GM23248 (cell line): ENCODE measurements around the gene SRGN.

ENCODE experiments used
- EZH2 ChIP-seq: fragments of 200-600 bp; sonication (generic); IDR thresholded peaks from 2 replicates; pipeline ENCODE4 v1.6.1; 2018; ENCODE audit warnings: antibody characterized with exemption, mild to moderate bottlenecking; ENCODE audit not compliant: insufficient read depth, poor library complexity, severe bottlenecking
- EZH2phosphoT487 ChIP-seq: fragments of 200-600 bp; sonication (generic); IDR thresholded peaks from 2 replicates; pipeline ENCODE4 v1.6.1; 2018; ENCODE audit warnings: antibody characterized with exemption, moderate library complexity, mild to moderate bottlenecking, low read depth; ENCODE audit not compliant: insufficient read depth

DNA sequence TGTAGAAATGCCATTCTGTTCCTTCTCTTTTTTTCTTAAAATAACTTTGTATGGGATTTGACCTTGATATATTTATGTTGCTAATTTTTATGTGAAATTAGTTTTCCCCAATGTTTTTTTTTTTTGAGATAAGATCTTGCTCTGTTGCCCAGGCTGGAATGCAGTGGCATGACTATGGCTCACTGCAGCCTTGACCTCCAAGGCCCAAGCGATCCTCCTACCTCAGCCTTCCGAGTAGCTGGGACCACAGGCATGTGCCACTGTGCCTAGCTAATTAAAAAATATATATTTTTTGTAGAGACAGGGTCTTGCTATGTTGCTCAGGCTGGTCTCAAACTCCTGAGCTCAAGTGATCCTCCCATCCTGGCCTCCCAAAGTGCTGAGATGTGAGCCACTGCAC lies 52.1 kb downstream of the SRGN start:
- no peak for TF ChIP-seq EZH2phosphoT487
- no peak for TF ChIP-seq EZH2
